OCI-LY3 (cell line): Measurements from ENCODE around the gene AKNA.

Source experiments
- H2AFZ ChIP-seq: fragments of 200-600, 300-600 bp; shearing (Covaris generic); 2 replicates; pipeline ENCODE4 v1.6.0; 2014; ENCODE audit warnings: antibody characterized with exemption, low read depth, low read length
- H3K27ac ChIP-seq: fragments of 200-600, 300-600 bp; sonication (generic); 2 replicates; pipeline ENCODE4 v1.5.1; 2014; ENCODE audit warnings: mild to moderate bottlenecking, low read length, moderate library complexity, mixed read lengths
- H3K27me3 ChIP-seq: fragments of 200-600, 300-600 bp; sonication (generic); 2 replicates; pipeline ENCODE4 v1.6.1; 2014; ENCODE audit warnings: low read depth, low read length, mixed read lengths
- H3K36me3 ChIP-seq: fragments of 200-600, 300-600 bp; sonication (generic); replicated peaks from 2 replicates; pipeline ENCODE3; 2014; ENCODE audit warnings: low read depth, low read length, mixed read lengths
- H3K4me1 ChIP-seq: fragments of 300-600, 200-600 bp; sonication (generic); 2 replicates; pipeline ENCODE4 v1.6.1; 2014; ENCODE audit warnings: low read length, mixed read lengths
- H3K4me2 ChIP-seq: fragments of 200-600, 300-600 bp; sonication (generic); 2 replicates; pipeline ENCODE4 v1.6.1; 2014; ENCODE audit warnings: low read length, mixed read lengths
- H3K4me3 ChIP-seq: fragments of 300-600, 200-600 bp; sonication (generic); 2 replicates; pipeline ENCODE4 v1.5.1; 2014; ENCODE audit warnings: antibody characterized with exemption, mild to moderate bottlenecking, low read length, moderate library complexity
- H3K79me2 ChIP-seq: fragments of 300-600, 200-600 bp; shearing (Covaris generic); 2 replicates; pipeline ENCODE4 v1.6.1; 2014; ENCODE audit warnings: mild to moderate bottlenecking, low read length, mixed read lengths
- H3K9ac ChIP-seq: fragments of 300-600, 200-600 bp; shearing (Covaris generic); 2 replicates; pipeline ENCODE4 v1.6.0; 2014; ENCODE audit warnings: mild to moderate bottlenecking, low read length, moderate library complexity
- H3K9me3 ChIP-seq: fragments of 200-600, 300-600 bp; shearing (Covaris generic); 2 replicates; pipeline ENCODE4 v1.6.1; 2014; ENCODE audit warnings: low read length, mixed read lengths; ENCODE audit not compliant: insufficient read depth
- H4K20me1 ChIP-seq: fragments of 200-600, 300-600 bp; sonication (generic); 2 replicates; pipeline ENCODE4 v1.6.1; 2016; ENCODE audit warnings: low read length, mixed read lengths; ENCODE audit not compliant: insufficient read depth
- CTCF ChIP-seq: fragments of 200-600, 300-600 bp; sonication (generic); IDR thresholded peaks from 2 replicates; pipeline ENCODE4 v1.5.1; 2014; ENCODE audit warnings: antibody characterized with exemption, low read length, low read depth
- EZH2phosphoT487 ChIP-seq: fragments of 200-600 bp; shearing (Covaris generic); IDR thresholded peaks from 2 replicates; pipeline ENCODE4 v1.6.1; 2018; ENCODE audit warnings: antibody characterized with exemption, mixed run types, low read depth

Gene AKNA

DNA sequence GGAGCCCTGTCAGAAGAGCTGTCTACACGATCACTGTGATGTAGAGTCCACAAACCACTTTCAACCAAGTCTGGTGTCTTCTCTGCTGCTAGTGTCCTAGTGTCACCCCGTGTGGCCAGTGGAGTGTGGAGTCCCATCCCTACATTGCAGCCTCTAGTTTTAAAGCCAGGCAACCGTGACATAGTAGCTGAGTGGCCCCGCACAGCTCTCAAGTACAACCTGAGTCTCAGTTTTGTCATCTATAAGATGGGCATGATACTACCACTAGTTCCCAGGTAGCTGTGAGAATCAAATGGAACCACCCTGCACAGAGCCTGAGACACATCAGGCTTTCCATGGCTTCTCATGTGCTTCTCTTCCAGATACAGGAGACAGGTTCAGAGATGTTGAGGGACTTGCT, 43.2 kb upstream of the AKNA start:
- no peak overlapping the region for H3K27ac ChIP-seq
- H3K4me3 ChIP-seq, result no peak overlapping the region
- H3K9me3 ChIP-seq, result no peaks in the 10 kb centered on the region
- no peak overlapping the region for H3K9ac ChIP-seq
- H3K4me1 ChIP-seq, result no peaks in the 10 kb centered on the region
- no peak overlapping the region for H3K4me2 ChIP-seq
- H3K36me3 ChIP-seq, result no peaks in the 10 kb centered on the region
- H2AFZ ChIP-seq, result no peak overlapping the region
- H3K27me3 ChIP-seq, result no peaks in the 10 kb centered on the region
- no peaks in the 10 kb centered on the region for H3K79me2 ChIP-seq
- no peaks in the 10 kb centered on the region; the same call in 1 of the 2 replicates for H4K20me1 ChIP-seq
- TF ChIP-seq CTCF (no peak), EZH2phosphoT487 (no peak)

GRCh38 chr9:114430457-114430856, 42.7 kb upstream of the AKNA start:
- Histone ChIP-seq H3K27me3 (no peaks in the 10 kb centered on the region), H4K20me1 (no peaks in the 10 kb centered on the region; the same call in 1 of the 2 replicates), H3K4me3 (no peak overlapping the region), H3K9me3 (no peaks in the 10 kb centered on the region), H3K79me2 (no peaks in the 10 kb centered on the region), H3K27ac (no peak overlapping the region), H2AFZ (no peak overlapping the region), H3K4me2 (no peak overlapping the region), H3K9ac (no peak overlapping the region), H3K4me1 (no peaks in the 10 kb centered on the region), H3K36me3 (no peaks in the 10 kb centered on the region)
- TF ChIP-seq EZH2phosphoT487 (no peak), CTCF (no peak)

GRCh38 chr9:114429488-114429887, 41.7 kb upstream of the AKNA start:
- H3K36me3 ChIP-seq, result no peaks in the 10 kb centered on the region
- no peak overlapping the region for H2AFZ ChIP-seq
- no peaks in the 10 kb centered on the region for H3K9me3 ChIP-seq
- TF ChIP-seq EZH2phosphoT487, result no peak
- no peak for TF ChIP-seq CTCF
- H3K4me1 ChIP-seq, result no peaks in the 10 kb centered on the region
- no peaks in the 10 kb centered on the region; the same call in 1 of the 2 replicates for H4K20me1 ChIP-seq
- H3K4me2 ChIP-seq, result no peak overlapping the region
- H3K4me3 ChIP-seq, result no peak overlapping the region
- H3K9ac ChIP-seq, result no peak overlapping the region
- H3K79me2 ChIP-seq, result no peaks in the 10 kb centered on the region
- no peak overlapping the region for H3K27ac ChIP-seq
- no peaks in the 10 kb centered on the region for H3K27me3 ChIP-seq

DNA sequence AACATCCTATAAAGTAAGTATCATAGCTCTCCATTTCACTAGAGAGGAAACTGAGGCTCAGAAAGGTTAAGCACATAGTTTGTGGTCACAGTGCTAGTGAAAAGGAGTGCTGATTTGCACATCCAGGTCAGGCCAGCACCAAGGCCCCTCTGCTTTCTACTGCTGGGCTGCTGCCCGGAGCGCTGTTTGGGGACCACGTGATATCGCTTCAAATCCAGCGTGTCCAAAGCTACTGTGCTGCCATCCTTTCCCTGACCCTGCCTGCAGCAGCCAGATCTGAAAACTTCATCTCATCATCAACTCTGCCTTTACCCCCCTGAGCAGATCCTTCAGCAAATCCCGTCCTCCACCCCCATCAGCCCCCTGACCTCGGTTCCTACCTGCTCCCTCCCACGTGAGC, 40.7 kb upstream of the AKNA start:
- Histone ChIP-seq H3K36me3 (no peaks in the 10 kb centered on the region), H3K4me1 (no peaks in the 10 kb centered on the region), H4K20me1 (no peaks in the 10 kb centered on the region; the same call in 1 of the 2 replicates), H3K9ac (no peak overlapping the region), H3K27ac (no peak overlapping the region), H3K4me3 (no peak overlapping the region), H3K4me2 (no peak overlapping the region), H3K27me3 (no peaks in the 10 kb centered on the region), H3K79me2 (no peaks in the 10 kb centered on the region), H3K9me3 (no peaks in the 10 kb centered on the region), H2AFZ (no peak overlapping the region)
- TF ChIP-seq CTCF, result no peak
